Measurements from ENCODE around the gene CHIT1. TPM values are rescaled to one million over a fixed set of nuclear protein-coding genes. Genes with fewer than 3 reads are reported as not detected.

The CHIT1 gene
- polyA plus RNA-seq, 1 of the 3 experiments (the other 2 are of a cell fraction) = not detected

- ChIA-PET CTCF (interaction anchor here (0.6 to 1.3 kb wide), 3 partner anchors 15 to 83 kb away, joined by 3 to 4 read pairs (median 3); no protein-coding TSS in a partner anchor), POLR2A (no interaction called here)
- no peaks in the 10 kb centered on the region for H4K20me1 ChIP-seq (ENCODE audit: insufficient read depth)
- H3K4me3 ChIP-seq (ENCODE audit: low read depth in 2 of 2, low read length in 1 of 2) = no peak overlapping the region
- H2AFZ ChIP-seq (ENCODE audit: low read depth) = no peak overlapping the region
- no peak for DNase-seq
- no peaks in the 10 kb centered on the region for H3K79me2 ChIP-seq (ENCODE audit: insufficient read depth)
- H3K36me3 ChIP-seq (replicated peaks in 1 of 2; ENCODE audit: control insufficient read depth in 1 of 2, insufficient read depth in 2 of 2, low read length in 1 of 2) = no peaks in the 10 kb centered on the region
- no peak overlapping the region for H3K9ac ChIP-seq
- H3K9me2 ChIP-seq = no peaks in the 10 kb centered on the region
- no peaks in the 10 kb centered on the region for H3F3A ChIP-seq (replicated peaks; ENCODE audit: insufficient read depth)
- H3K9me3 ChIP-seq = no peaks in the 10 kb centered on the region
- H3K4me2 ChIP-seq = no peak overlapping the region
- no peak for TF ChIP-seq CTCF (IDR thresholded peaks at IDR 0.05)
- TF ChIP-seq GATA2 (CRISPR knock-in tag; IDR thresholded peaks at IDR 0.05) = no peak
- no peaks in the 10 kb centered on the region for H3K4me1 ChIP-seq (ENCODE audit: control insufficient read depth in 1 of 2, insufficient read depth in 2 of 2, low read depth in 1 of 2, low read length in 1 of 2)
- no peaks in the 10 kb centered on the region for H3K27me3 ChIP-seq (ENCODE audit: insufficient read depth)
- no peak overlapping the region for H3K27ac ChIP-seq (ENCODE audit: low read depth in 2 of 2, low read length in 1 of 2)
- 71% methylated on average over 3 of the region's 3 CpGs for WGBS (ENCODE audit: low lambda C conversion rate)
Measured at GRCh38 chr1:203252678-203253077, 23.2 kb upstream of the CHIT1 start.

- no peaks in the 10 kb centered on the region for H3K9me3 ChIP-seq
- H3K27me3 ChIP-seq (ENCODE audit: insufficient read depth) = no peaks in the 10 kb centered on the region
- H2AFZ ChIP-seq (ENCODE audit: low read depth) = no peak overlapping the region
- ChIA-PET POLR2A (no interaction called here), CTCF (interaction anchor here (1.0 to 2.2 kb wide), 7 partner anchors 11 to 91 kb away, joined by 3 to 32 read pairs (median 3); no protein-coding TSS in a partner anchor)
- no peak overlapping the region for H3K4me2 ChIP-seq
- TF ChIP-seq POLR2AphosphoS5 (IDR thresholded peaks at IDR 0.05; ENCODE audit: low read depth, low read length) = no peak
- H4K20me1 ChIP-seq (ENCODE audit: insufficient read depth) = no peaks in the 10 kb centered on the region
- no peaks in the 10 kb centered on the region for H3K79me2 ChIP-seq (ENCODE audit: insufficient read depth)
- no peak overlapping the region for H3K9ac ChIP-seq
- no peaks in the 10 kb centered on the region for H3K4me1 ChIP-seq (ENCODE audit: control insufficient read depth in 1 of 2, insufficient read depth in 2 of 2, low read depth in 1 of 2, low read length in 1 of 2)
- DNase-seq = no peak
- no peak overlapping the region for H3K4me3 ChIP-seq (ENCODE audit: low read depth in 2 of 2, low read length in 1 of 2)
- H3K27ac ChIP-seq (ENCODE audit: low read depth in 2 of 2, low read length in 1 of 2) = no peak overlapping the region
- no peaks in the 10 kb centered on the region for H3K36me3 ChIP-seq (replicated peaks in 1 of 2; ENCODE audit: control insufficient read depth in 1 of 2, insufficient read depth in 2 of 2, low read length in 1 of 2)
- H3F3A ChIP-seq (replicated peaks; ENCODE audit: insufficient read depth) = no peaks in the 10 kb centered on the region
- WGBS (ENCODE audit: low lambda C conversion rate) = 87% methylated on average over 2 of the region's 2 CpGs
- H3K9me2 ChIP-seq = no peaks in the 10 kb centered on the region
Measured at GRCh38 chr1:203251466-203251865, 22.0 kb upstream of the CHIT1 start.

GRCh38 chr1:203250911-203251310 lies 21.4 kb upstream of the CHIT1 start:
- Histone ChIP-seq H3K9me3 (no peaks in the 10 kb centered on the region), H3K4me1 (ENCODE audit: control insufficient read depth in 1 of 2, insufficient read depth in 2 of 2, low read depth in 1 of 2, low read length in 1 of 2) (no peaks in the 10 kb centered on the region), H3K9ac (no peak overlapping the region), H3K27ac (ENCODE audit: low read depth in 2 of 2, low read length in 1 of 2) (no peak overlapping the region), H3K36me3 (replicated peaks in 1 of 2; ENCODE audit: control insufficient read depth in 1 of 2, insufficient read depth in 2 of 2, low read length in 1 of 2) (no peaks in the 10 kb centered on the region), H4K20me1 (ENCODE audit: insufficient read depth) (no peaks in the 10 kb centered on the region), H3K27me3 (ENCODE audit: insufficient read depth) (no peaks in the 10 kb centered on the region), H3F3A (replicated peaks; ENCODE audit: insufficient read depth) (no peaks in the 10 kb centered on the region), H3K4me2 (no peak overlapping the region), H3K9me2 (no peaks in the 10 kb centered on the region), H2AFZ (ENCODE audit: low read depth) (no peak overlapping the region), H3K79me2 (ENCODE audit: insufficient read depth) (no peaks in the 10 kb centered on the region), H3K4me3 (ENCODE audit: low read depth in 2 of 2, low read length in 1 of 2) (no peak overlapping the region)
- TF ChIP-seq USF1 (IDR thresholded peaks at IDR 0.05; ENCODE audit: borderline replicate concordance, low read depth) (no peak), POLR2AphosphoS5 (IDR thresholded peaks at IDR 0.05; ENCODE audit: low read depth, low read length) (no peak), RAD21 (IDR thresholded peaks at IDR 0.05; ENCODE audit: low read length) (no peak), GABPA (IDR thresholded peaks at IDR 0.05; ENCODE audit: low read depth) (no peak), RFX5 (IDR thresholded peaks at IDR 0.05; ENCODE audit: low read length) (no peak), IRF3 (IDR thresholded peaks at IDR 0.05; ENCODE audit: low read depth, low read length) (no peak)
- WGBS (ENCODE audit: low lambda C conversion rate) = 22% methylated on average over 2 of the region's 2 CpGs
- DNase-seq = no peak
- CTCF ChIA-PET = interaction anchor here (1.0 to 2.2 kb wide), 7 partner anchors 12 to 211 kb away, joined by 3 to 32 read pairs (median 4); no protein-coding TSS in a partner anchor
- POLR2A ChIA-PET = no interaction called here
